GM23248 (cell line): ENCODE data around the gene PC. TPM values are rescaled to one million over a fixed set of nuclear protein-coding genes. Genes with fewer than 3 reads are reported as not detected.

Experiments used
- DNase-seq: peaks from one replicate; pipeline ENCODE4 v3.0.0-alpha.2; 2015
- H2AFZ ChIP-seq: fragments of 200-600 bp; sonication (generic); 2 replicates; pipeline ENCODE4 v1.6.1; 2016; ENCODE audit warnings: antibody characterized with exemption
- H3F3A ChIP-seq: fragments of 200-600 bp; sonication (generic); 2 replicates; pipeline ENCODE4 v1.6.1; 2016; ENCODE audit warnings: mild to moderate bottlenecking, antibody characterized with exemption, mixed run types; ENCODE audit not compliant: insufficient read depth
- H3K27ac ChIP-seq: fragments of 200-600 bp; sonication (generic); 2 replicates; pipeline ENCODE4 v1.5.1; 2016; ENCODE audit warnings: mild to moderate bottlenecking
- H3K27me3 ChIP-seq: fragments of 200-600 bp; sonication (generic); replicated peaks from 2 replicates; pipeline ENCODE4 v1.6.1; 2016; ENCODE audit warnings: mild to moderate bottlenecking; ENCODE audit not compliant: insufficient read depth
- H3K36me3 ChIP-seq: fragments of 200-600 bp; sonication (generic); 2 replicates; pipeline ENCODE4 v1.6.1; 2016; ENCODE audit warnings: low read depth, mild to moderate bottlenecking
- H3K4me1 ChIP-seq: fragments of 200-600 bp; sonication (generic); 2 replicates; pipeline ENCODE4 v1.6.1; 2016; ENCODE audit warnings: mild to moderate bottlenecking; ENCODE audit not compliant: insufficient read depth
- H3K4me2 ChIP-seq: fragments of 200-600 bp; sonication (generic); one replicate; pipeline ENCODE4 v1.6.1; 2016; ENCODE audit warnings: mild to moderate bottlenecking; ENCODE audit not compliant: unreplicated experiment
- H3K4me3 ChIP-seq: fragments of 200-600 bp; sonication (generic); 2 replicates; pipeline ENCODE4 v1.5.1; 2016; ENCODE audit warnings: mild to moderate bottlenecking
- H3K79me2 ChIP-seq: fragments of 200-600 bp; sonication (generic); 2 replicates; pipeline ENCODE4 v1.6.1; 2016; ENCODE audit warnings: mild to moderate bottlenecking; ENCODE audit not compliant: insufficient read depth
- H3K9ac ChIP-seq: fragments of 200-600 bp; sonication (generic); 2 replicates; pipeline ENCODE4 v1.6.1; 2016; ENCODE audit warnings: mild to moderate bottlenecking
- H3K9me2 ChIP-seq: fragments of 200-600 bp; sonication (generic); 2 replicates; pipeline ENCODE4 v1.6.1; 2016; ENCODE audit warnings: mixed run types, mild to moderate bottlenecking, moderate library complexity; ENCODE audit not compliant: insufficient read depth
- H3K9me3 ChIP-seq: fragments of 200-600 bp; sonication (generic); one replicate; pipeline ENCODE4 v1.6.1; 2017; ENCODE audit warnings: low read depth
- H4K20me1 ChIP-seq: fragments of 200-600 bp; sonication (generic); 2 replicates; pipeline ENCODE4 v1.6.0; 2016; ENCODE audit not compliant: insufficient read depth
- EZH2 ChIP-seq: fragments of 200-600 bp; sonication (generic); IDR thresholded peaks from 2 replicates; pipeline ENCODE4 v1.6.1; 2018; ENCODE audit warnings: antibody characterized with exemption, mild to moderate bottlenecking; ENCODE audit not compliant: insufficient read depth, poor library complexity, severe bottlenecking
- EZH2phosphoT487 ChIP-seq: fragments of 200-600 bp; sonication (generic); IDR thresholded peaks from 2 replicates; pipeline ENCODE4 v1.6.1; 2018; ENCODE audit warnings: antibody characterized with exemption, moderate library complexity, mild to moderate bottlenecking, low read depth; ENCODE audit not compliant: insufficient read depth
- WGBS, 2 experiments: methylation state at CpG; one replicate each; pipeline ENCODE4 v1.1.6; 2015 to 2017; ENCODE audit warnings: low lambda C conversion rate in 2 of 2, low coverage in 1 of 2; ENCODE audit errors: missing lambda C conversion rate in 2 of 2; 5-methylcytosine and 5-hydroxymethylcytosine counted together
- in situ Hi-C: fragments of 300-500 bp; cut with MboI; formaldehyde crosslinking; loops from 2 replicates; pipeline ENCODE4 v1.15.0; 2020
- polyA plus RNA-seq: library from polyadenylated mRNA; unstranded; fragments of >200 nt; fragmentation: Nextera tagmentation; extraction: Ambion mirVana; gene quantifications from 2 replicates; pipeline ENCODE4 v1.2.1, GENCODE V29; 2016
- total RNA-seq: library from RNA; depleted of rRNA; stranded (reverse); fragments of >200 nt; shearing (Covaris generic); gene quantifications from 2 replicates; pipeline ENCODE4 v1.2.3, GENCODE V29; 2014

Gene PC
- total and polyA plus RNA-seq, 2 experiments from 2014 or later: 16.4 to 16.6 TPM

DNA sequence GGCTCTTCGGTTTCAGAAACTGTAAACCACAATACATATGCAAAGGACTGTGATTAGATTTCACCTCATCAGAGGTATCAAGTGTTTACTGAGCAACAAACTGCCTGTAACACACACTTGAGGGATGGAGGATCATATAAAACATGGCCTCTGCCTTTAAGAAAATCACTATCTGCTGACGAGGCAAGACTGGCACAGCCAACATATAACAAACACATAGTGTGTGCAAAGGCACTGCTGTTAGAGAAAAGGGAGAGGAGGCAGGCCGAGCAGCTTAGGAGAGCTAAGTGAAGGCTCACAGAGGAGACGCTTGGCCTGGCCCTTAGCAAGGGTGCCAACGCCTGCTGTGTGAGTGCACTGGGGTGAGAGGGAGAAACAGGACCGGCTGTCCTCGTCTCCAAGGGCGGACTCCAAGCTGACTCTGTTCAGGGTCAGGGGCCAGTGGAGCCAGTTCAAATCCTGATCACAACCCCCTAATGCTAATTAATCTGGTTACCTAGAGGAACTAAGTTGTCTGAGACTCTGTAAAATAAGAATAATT is 53.1 kb downstream of the PC start:
- TF ChIP-seq EZH2phosphoT487: no peak
- no peak for TF ChIP-seq EZH2
- H3K9ac ChIP-seq: no peak overlapping the region
- DNase-seq: no peak
- no peak overlapping the region for H2AFZ ChIP-seq
- H3K4me3 ChIP-seq: no peak overlapping the region
- WGBS, 2 experiments: 80 to 82% methylated on average over 8 of the region's 8 CpGs
- no peaks in the 10 kb centered on the region for H4K20me1 ChIP-seq
- no peak overlapping the region for H3K27ac ChIP-seq
- no peaks in the 10 kb centered on the region for H3K27me3 ChIP-seq
- no peaks in the 10 kb centered on the region for H3K36me3 ChIP-seq
- in situ Hi-C loops: no loop called here
- no peak overlapping the region for H3K4me2 ChIP-seq
- no peaks in the 10 kb centered on the region for H3K9me3 ChIP-seq
- H3K9me2 ChIP-seq: no peaks in the 10 kb centered on the region
- H3K4me1 ChIP-seq: no peaks in the 10 kb centered on the region
- no peaks in the 10 kb centered on the region for H3F3A ChIP-seq
- no peaks in the 10 kb centered on the region for H3K79me2 ChIP-seq

DNA sequence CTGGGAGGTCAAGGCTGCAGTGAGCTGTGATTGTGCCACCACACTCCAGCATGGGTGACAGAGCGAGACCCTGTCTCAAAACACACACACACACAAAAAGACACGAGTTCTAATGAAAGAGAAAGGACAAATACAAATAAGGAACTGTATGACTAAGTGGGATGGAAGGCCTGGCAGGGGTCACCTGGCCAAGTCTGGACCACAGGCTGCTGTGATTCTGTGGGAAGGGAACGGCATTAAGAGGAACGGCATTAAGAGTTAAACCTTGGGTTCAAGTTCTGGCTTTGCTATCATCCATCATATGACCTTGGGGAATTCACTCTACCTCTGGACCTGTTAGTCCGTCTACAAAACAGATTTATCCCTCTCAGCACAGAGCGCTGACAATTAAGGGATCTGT is 53.6 kb downstream of the PC start:
- H3K4me1 ChIP-seq: no peaks in the 10 kb centered on the region
- H2AFZ ChIP-seq: no peak overlapping the region
- H3K27ac ChIP-seq: no peak overlapping the region
- no peaks in the 10 kb centered on the region for H3K9me3 ChIP-seq
- H3K27me3 ChIP-seq: no peaks in the 10 kb centered on the region
- H3K79me2 ChIP-seq: no peaks in the 10 kb centered on the region
- H3K9me2 ChIP-seq: no peaks in the 10 kb centered on the region
- in situ Hi-C loops: no loop called here
- H3K36me3 ChIP-seq: no peaks in the 10 kb centered on the region
- 96 to 98% methylated on average over 6 of the region's 6 CpGs for WGBS, 2 experiments
- no peak overlapping the region for H3K4me3 ChIP-seq
- no peak for DNase-seq
- H3F3A ChIP-seq: no peaks in the 10 kb centered on the region
- no peak overlapping the region for H3K4me2 ChIP-seq
- no peak for TF ChIP-seq EZH2
- TF ChIP-seq EZH2phosphoT487: no peak
- H3K9ac ChIP-seq: no peak overlapping the region
- no peaks in the 10 kb centered on the region for H4K20me1 ChIP-seq

DNA sequence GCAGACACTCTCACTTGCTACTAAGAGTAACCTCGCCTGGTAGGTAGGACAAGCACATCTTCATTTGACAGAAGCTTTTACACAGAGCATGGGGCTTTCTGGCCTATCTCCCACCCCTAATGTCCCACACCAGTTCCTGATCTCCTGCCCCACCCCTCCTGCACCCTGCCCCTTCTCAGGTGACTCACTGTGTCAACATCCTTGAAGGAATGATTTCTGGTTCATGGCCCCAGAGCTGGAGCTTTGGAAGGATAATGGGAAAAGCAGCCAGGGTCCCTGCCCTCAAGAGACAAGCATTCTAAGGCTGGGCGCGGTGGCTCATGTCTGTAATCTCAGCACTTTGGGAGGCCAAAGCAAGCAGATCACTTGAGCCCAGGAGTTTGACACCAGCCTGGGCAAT is 54.1 kb downstream of the PC start:
- no peaks in the 10 kb centered on the region for H3K27me3 ChIP-seq
- no peak overlapping the region for H3K9ac ChIP-seq
- no peak overlapping the region for H3K4me2 ChIP-seq
- H3K4me3 ChIP-seq: no peak overlapping the region
- 97 to 100% methylated on average over 3 of the region's 3 CpGs for WGBS, 2 experiments
- H3K9me2 ChIP-seq: no peaks in the 10 kb centered on the region
- no peaks in the 10 kb centered on the region for H4K20me1 ChIP-seq
- no peak overlapping the region for H2AFZ ChIP-seq
- H3K4me1 ChIP-seq: no peaks in the 10 kb centered on the region
- no peak overlapping the region for H3K27ac ChIP-seq
- no peaks in the 10 kb centered on the region for H3K36me3 ChIP-seq
- H3K9me3 ChIP-seq: no peaks in the 10 kb centered on the region
- H3K79me2 ChIP-seq: no peaks in the 10 kb centered on the region
- no peaks in the 10 kb centered on the region for H3F3A ChIP-seq
- no peak for TF ChIP-seq EZH2
- TF ChIP-seq EZH2phosphoT487: no peak
- DNase-seq: no peak
- in situ Hi-C loops: no loop called here

DNA sequence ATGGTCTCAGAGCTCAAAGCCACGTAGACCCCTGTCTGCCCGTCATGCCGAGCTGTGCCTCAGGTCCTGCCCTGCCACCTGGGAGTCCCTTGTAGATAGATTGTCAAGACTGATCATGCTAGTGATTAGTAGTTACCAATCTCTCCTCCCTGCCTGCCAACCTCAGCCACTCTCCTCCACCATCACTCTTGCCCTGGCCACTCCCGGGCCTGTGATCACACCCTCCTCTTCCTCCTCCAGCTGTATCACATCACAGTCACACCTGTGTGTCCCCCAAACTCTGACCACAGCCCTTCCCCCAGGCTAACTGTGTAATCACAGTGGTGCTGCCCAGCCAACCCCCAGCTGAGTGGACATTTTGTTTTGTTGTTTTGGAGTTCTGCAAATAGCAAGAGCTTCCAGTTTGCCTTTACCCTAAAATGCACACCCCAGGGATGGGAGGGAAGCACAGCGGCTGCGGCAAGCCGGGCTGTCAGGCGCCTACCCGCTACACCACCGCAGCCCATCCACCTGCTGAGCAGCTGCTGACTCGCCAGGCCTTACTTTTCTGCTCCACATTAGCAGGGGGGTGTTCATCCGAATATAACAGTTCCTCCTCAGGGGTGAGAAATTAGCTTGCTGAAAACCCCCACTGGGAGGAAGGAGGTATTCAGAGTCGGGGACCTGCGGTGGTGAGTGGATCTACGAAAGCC is 55.6 kb downstream of the PC start:
- H2AFZ ChIP-seq: no peak overlapping the region
- no peaks in the 10 kb centered on the region for H3F3A ChIP-seq
- no peak overlapping the region for H3K4me2 ChIP-seq
- H3K4me1 ChIP-seq: no peaks in the 10 kb centered on the region
- TF ChIP-seq EZH2 (no peak), EZH2phosphoT487 (no peak)
- H3K9me3 ChIP-seq: no peaks in the 10 kb centered on the region
- no peaks in the 10 kb centered on the region for H3K9me2 ChIP-seq
- H4K20me1 ChIP-seq: no peaks in the 10 kb centered on the region
- no peak overlapping the region for H3K4me3 ChIP-seq
- no peak overlapping the region for H3K9ac ChIP-seq
- H3K79me2 ChIP-seq: no peaks in the 10 kb centered on the region
- in situ Hi-C loops: no loop called here
- no peaks in the 10 kb centered on the region for H3K36me3 ChIP-seq
- WGBS, 2 experiments: 84 to 90% methylated on average over 15 of the region's 15 CpGs
- H3K27me3 ChIP-seq: no peaks in the 10 kb centered on the region
- DNase-seq: no peak
- no peak overlapping the region for H3K27ac ChIP-seq
